ENCODE measurements around the gene SH3RF1.

The SH3RF1 gene

DNA sequence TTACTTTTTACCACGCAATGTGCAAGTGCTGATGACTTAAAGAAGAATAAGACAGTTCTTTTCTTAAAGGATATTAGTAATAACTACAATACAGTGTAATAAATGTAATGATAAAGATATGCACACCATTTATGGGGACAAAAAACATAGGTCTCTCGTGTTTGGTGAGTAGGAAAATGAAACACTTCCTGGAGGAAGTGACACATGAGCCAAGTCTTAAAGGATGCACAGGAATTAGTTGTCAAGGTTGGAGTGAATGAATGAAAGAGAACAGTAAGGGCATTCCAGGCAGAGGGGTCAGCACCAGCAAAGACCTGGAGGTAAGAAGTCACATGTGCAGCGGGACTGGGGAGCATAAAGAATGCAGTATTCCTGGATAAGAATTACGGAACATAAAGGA lies 112.7 kb downstream of the SH3RF1 start:
- no peak for DNase-seq

DNA sequence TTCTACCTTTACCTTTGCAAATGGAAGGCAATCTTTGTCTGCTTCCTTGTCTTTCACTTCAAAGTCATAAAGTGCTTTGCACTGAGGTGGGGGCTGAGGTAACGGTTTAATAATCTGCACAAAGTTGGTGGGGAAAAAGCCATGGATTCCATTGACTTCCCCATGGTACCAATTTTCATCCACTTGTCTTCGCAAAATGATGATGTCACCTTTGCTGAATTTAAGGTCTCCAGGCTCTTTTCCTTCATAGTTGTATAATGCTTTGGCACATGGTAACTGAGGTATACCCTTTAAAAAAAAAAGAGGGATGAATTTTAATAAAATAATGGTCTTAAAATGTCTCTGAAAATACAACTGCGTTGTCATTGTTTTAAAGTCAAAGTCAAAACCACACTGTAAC lies 114.4 kb downstream of the SH3RF1 start:
- no peak for DNase-seq

DNA sequence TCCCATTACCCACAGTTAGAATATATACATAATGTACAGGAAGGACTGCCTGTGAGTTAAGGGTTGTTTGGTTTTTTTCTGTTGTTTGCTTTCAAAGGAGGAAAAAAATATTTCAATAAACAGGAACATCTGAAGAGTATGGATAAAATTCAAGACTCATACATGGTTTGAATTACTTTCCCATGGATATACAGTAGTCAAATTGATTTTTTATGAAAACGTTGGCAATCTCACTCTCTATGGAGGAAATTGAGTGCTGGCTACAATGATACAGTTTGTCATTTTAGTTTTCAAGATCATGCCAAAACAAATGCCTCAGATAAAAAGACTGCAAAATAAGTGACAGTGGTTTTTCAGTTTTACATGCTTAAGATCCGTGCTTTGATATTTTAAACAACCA lies 116.6 kb downstream of the SH3RF1 start:
- DNase-seq = no peak

DNA sequence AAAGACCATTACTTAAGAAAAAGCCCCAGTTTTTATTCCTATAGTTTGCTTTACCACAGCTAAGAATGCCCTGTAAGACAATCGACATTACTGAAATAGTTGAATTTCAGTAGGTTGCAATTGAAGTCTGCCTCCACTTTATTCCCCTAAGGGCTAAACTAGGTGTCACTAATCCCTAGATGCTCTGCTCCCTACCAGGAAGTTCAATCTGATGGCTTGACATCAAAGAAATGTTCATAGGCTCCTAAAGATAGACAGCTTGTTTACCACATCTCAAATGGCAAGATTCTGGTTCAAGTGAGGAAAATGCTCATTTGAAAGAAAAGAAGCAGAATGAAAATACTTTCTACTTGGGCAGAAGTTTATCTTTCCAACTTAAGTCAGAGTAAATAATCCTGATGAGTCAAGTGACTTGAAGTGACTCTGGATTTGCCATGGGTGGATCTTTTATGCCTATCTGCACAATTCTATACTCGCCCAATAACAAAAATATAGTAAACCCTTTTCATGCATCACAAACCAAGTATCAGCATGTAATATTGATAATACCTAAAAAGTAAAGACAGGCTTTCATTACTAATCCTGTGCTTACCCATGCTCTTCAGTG lies 117.2 kb downstream of the SH3RF1 start:
- DNase-seq = no peak

DNA sequence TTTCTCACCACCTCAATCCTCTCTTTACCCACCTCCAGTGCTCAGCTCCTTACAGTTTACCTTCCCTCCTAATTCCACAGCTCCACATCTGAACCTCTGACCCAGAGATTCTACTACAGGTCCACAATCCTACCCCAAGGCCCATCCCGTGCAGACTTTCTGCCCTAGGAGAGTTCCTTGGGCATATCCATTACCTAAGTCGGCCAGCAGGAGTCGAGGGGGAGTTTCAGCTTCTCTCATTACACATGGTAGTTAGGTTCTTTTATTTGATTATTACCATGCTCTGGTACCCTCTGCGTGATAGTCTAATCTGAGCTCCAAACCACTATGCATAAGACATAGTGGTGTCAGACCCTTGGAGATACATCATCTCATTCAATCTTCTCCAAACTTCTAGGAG lies 117.9 kb downstream of the SH3RF1 start:
- DNase-seq = no peak

DNA sequence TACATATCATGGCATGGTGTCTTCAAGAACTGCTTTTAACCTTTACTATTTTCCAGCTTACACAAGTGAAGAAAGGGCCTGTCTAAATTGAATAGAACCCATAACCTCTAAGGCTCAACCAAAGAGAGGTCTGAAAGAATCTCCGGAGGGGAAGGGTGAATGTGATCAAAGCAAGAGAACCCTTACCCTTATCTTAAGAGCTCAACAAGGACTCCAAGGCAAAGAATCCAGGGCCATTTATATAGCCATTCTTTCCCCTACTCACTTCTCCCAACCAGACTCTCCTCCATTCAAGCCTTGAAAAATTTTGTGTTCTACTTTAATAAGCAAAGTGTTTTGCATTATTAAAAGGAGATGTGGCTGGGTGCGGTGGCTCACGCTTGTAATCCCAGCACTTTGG lies 118.7 kb downstream of the SH3RF1 start:
- no peak for DNase-seq

DNA sequence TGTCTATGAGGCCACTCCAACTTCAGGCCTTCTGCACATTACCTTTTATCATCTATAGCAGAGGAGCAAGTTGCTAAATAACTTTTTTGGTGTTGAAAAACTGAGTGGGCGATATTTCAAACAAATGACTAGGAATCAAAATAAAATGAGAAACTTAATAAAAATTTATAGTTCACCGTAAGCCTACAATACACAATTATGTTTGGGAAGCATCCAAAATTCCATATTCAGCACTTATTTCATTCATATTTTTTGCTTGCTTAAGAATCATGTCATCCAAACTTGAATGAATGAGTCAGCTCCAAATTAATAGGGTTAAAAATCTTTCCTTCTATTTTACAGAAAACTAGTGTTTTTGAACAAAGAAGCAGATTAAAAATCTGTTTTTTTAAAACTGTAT lies 119.1 kb downstream of the SH3RF1 start:
- no peak for DNase-seq

DNA sequence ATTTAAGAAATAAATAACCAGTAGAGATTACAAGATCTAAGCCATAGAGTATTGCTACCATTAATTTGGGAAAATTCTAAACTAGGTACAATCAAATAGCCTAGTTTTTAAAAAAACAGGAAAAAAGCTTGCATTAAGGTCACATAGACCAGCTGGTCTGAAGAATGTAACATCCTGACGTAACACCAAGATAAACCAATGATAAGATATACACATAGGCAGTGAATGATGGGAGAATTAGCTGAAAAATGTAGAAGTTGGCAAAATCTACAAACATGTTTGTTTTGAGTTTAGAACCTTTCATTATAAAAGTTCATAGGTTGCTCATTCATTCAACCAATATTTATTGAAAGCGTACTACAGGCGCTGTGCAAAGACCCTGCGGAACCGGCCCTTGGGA lies 120.0 kb downstream of the SH3RF1 start:
- no peak for DNase-seq

DNA sequence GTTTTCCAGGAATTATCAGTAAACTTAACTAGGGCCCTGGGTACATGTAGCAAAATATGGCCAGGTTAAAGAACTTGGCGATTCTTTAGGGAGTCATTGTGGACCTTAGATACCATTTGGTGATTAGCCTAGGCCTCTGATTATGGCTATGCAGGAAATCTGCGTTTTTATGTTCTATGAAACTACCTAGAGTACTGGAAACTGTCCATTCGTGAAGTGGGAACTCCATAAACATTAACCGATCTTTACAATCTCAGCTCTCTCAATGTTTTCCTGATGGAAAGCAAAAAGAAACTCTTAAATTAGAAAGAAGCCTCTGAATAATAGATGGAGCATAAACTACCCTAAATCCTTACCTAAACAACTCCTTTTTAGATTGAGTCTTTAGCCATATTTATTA lies 121.9 kb downstream of the SH3RF1 start:
- no peak for DNase-seq

DNA sequence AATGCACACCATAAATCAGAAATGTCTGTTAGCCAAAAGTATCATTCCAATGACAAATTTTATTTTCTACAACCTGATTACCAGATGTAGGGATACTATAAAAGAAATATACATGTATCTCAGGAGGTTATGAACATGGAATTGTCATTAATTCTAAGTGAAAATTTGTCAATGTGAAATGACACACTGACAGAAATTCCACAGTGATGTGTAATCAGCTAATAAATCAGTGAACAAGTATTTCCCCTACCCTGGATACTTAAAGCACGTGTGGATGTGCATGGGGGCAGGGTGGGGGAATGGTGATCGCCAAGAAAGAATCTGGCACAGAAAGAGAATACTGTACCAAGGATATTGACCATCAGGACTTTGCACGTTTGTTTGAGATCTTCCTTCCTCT lies 123.6 kb downstream of the SH3RF1 start:
- DNase-seq = no peak

DNA sequence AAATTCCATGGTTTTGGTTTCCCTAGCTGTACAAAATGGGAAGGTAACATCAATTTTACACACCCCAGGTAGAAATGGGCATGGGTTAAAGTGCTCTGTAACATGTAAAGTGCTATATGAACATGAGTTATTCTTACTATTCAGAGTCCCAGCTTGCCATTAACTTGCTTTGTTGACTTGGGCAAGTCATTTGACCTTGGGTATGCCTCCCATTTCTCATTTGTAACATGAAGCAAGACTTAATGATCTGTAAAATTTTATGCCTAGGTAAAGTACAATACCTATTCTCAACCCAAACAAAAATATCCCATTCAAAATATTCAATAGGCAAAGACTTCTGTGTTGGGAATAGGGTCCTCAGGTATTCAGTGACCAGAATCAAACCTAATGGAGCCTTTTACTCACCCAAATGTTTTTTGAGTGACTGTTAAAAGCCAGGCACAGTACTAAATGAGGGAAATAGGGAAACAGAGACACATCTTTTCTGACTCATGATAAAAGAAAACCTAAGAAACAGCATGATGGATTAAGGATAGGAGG lies 126.6 kb downstream of the SH3RF1 start:
- DNase-seq = no peak

DNA sequence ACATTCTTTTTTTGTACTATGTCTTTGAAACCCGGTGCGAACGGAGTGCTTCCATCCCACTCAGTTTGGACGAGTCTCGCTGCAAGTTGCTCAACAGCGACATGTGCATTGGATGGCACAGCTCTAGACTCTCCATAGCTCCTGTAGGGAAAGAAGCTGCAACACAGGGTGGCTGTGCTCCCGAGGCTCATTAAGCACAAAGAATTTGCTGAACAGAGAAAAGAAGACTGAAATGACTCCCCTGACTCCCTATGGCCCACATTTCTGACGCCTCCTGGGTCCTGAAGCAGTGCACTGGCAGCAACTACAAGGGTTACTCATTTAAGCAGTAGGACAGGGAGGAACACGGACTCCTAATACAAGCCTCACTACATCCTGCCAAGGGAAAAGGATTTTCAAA lies 127.4 kb downstream of the SH3RF1 start:
- DNase-seq = no peak

DNA sequence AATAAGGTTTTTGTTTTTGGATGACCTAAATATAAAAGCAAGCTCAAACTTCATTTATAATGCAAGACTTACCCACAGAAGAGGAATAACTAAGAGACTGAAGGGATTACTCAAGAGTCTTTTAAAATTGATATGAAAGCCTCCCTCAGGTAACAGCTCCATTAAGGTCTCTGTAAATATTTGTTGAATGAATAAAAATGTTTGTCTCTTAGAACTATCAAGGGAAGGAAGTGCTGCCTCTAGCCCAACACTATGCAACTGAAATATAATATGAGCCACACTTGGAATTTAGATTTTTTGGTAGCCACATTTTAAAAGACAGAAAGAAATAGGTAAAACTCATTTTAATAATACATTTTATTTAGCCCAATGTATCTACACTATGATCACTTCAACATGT lies 127.8 kb downstream of the SH3RF1 start:
- no peak for DNase-seq

DNA sequence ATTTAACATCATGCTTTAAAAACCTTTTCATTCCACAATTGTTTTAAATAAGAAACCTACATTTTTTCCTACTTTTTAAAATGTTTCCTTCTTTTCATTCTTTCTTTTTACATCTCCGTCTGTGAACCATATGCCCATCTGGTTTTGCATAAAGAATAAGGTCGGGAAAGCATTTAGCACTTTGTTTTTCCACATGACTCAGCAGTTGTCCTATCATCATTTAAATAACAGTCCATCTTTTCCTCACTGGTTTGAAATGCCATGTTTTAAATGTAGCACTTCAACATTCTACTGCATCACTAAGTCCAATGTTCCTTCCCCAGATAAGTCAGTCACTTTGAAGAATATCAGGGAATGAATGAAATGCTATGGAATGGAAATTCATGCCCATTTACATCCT lies 128.4 kb downstream of the SH3RF1 start:
- DNase-seq = no peak

DNA sequence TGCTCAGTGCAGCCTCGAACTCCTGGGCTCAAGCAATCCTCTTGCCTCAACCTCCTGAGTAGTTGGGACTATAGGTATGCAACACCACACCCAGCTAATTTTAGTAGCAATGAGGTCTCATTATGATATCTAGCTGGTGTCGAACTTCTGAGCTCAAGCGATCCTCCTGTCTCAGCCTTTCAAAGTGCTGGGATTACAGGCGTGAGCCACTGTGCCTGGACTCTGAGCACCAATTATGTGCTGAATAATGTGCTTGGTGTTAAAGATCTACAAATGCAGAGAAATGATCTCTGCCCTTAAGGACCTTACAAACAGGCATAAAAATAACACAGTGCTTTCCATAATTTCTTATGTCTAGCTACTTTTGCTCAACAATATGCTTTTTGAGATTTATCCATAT lies 131.7 kb downstream of the SH3RF1 start:
- no peak for DNase-seq

DNA sequence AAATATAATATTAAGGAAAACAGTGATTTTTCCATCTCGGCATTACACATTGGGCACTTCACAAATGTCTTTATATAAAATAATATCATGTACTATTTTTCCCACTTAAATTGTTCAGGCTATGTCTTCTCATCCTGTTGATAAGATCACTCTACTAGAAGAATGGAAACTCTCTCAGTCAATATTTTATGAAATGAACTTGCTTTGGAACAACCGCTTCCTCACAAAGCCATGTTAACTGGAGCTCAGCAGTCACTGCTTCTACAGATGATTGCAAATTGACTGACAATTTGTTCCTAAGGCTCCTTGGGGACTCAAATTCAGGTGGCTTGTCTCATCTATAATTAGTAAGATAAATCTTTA lies 133.2 kb downstream of the SH3RF1 start:
- no peak for DNase-seq

DNA sequence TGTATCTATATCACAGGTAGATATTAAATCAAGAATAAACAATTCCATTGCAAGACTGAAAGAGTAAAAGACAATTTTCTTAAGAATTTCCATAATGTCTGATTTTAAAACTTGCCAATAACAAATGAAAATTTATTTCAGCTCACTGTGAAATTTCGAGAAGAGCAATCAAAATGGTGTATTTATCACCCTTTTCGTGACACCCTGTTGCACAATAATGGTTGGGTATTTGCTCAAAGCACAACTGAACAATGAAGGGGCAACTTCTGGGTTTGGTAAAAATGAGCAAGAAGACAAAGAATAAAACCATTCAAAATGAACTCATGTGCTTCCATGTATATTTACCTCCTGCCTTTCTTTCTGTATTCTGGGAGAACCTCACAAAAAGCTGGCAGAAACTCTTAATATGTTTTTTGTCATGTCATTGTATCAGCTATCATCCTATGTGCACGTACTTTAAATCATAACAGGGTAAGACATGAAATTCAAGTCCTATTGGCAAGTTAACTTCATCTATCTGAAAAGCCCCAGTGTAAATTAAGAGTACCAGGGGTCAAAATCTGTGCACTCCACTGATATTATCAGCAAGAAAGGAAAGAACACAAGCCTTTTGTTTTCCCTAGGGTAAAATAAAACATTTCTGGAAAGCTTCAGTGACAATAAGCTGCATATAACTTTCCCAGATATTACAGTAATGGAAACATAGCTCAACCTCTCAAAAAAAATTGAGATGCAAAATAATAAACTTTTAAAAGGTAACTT lies 133.8 kb downstream of the SH3RF1 start:
- no peak for DNase-seq

DNA sequence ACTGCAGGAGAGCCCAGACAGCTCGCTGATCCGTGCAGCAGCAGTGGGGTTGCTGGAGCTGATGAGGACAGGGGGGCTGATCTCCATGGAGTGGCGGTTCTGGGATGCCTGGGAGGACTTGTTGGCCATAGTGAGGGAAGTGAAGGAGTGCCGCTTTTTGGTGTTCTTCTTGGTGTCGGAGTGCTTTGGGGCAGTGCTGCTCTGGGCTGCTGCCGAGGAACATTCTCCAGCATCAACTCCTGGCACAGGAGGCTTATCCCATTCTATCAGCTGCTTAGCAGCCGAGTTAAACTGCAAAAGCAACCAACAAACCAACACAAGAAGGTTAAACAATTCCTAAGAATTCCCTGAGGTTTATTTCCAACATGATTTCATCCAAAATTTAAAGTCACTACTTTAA lies 134.4 kb downstream of the SH3RF1 start:
- DNase-seq = no peak

DNA sequence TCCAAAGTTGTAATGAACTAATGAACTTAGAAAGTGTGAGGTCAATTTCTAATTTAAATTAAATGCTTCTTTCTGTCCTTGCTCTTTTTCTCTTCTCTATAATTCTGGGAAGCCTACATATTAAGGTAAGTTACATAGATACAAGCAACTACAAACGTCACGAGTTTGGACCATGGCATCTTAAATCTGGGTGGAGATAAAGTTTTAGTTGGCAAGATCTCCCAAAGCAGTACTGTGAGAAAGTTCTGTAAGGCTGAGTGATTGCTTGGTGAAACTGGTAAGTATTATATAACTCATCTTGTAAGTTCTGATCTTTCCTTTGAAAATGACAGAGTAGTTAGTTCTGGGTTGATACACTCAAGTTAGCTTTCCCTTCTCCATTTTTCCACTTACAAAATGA lies 135.0 kb downstream of the SH3RF1 start:
- DNase-seq = no peak

DNA sequence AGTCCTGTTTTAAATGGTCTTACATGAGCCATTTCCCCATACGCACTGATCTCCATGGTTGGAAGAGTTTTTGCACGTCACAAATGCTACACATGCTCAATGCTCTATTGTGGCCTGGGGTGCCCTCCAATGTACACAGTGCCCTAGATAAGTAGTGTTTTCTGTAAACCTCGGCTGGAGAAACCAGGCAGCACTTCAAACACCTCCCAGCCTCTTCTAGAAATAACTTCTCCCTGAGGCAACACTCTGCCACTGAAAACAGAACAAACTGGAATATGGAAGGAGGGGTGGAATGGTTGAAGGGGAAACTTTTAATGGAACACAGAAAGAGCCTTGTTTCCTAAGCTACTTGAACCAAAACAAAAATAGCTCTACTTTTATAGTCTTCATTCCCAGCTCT lies 136.8 kb downstream of the SH3RF1 start:
- no peak for DNase-seq

DNA sequence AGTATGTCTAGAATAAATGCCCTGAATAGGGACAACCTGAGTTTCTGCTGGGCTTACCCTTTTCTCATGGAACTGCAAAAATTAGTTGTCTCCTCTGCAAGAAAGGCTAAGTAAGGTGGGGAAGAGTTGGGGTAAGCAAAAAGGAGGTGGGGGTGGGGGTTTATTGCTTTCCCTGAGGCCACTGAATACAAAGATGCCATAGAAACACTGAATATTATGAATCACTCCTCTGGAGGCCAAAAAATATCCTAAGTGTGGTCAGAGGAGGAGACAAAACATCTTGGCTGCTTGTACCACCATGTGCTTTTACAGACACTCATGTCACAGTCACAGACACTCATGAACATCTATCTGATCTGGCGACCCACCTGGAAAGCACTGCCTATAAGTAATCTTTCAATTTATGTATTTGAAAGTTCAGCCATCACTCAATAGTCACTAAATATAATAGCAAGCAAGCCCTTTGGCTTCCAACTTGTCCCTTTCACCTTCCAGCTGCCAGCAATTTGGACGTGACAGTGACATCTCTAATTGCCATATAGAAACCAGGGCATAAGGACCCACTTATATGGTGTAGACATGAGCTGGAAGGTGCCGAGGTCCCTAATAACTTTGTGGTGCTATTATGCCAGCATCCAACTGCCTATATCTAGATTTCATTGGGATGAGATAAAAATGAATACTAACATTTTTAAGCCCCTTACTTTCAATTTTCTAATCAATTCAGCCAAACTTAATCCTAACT lies 138.0 kb downstream of the SH3RF1 start:
- no peak for DNase-seq

DNA sequence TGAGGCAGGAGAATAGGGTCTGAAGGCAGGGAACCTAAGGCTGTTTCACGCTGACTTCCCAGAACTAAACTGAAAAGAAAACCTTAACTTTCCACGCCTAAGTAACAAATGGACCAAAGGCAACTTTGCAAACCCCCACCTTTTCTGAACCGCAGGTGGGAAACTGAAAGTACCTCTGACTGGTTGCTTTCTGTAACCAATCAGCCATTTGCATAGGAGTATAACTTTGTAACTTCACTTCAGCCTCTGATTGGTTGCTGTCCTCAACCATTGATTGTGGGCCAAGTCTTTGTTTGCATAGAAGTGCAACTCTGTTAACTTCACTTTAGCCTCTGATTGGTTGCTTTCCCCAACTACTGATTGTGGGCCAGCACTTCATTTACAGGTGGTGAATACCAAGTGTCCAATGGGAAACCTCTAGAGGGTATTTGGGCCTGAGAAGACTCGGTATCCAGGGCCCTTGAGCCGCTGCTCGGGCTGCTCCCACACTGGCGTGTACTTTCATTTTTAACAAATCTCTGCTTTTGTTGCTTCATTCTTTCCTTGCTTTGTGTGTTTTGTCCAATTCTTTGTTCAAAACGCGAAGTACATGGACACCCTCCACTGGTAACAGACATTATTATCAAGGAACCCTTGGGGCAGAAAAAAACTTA lies 139.1 kb downstream of the SH3RF1 start:
- no peak for DNase-seq

DNA sequence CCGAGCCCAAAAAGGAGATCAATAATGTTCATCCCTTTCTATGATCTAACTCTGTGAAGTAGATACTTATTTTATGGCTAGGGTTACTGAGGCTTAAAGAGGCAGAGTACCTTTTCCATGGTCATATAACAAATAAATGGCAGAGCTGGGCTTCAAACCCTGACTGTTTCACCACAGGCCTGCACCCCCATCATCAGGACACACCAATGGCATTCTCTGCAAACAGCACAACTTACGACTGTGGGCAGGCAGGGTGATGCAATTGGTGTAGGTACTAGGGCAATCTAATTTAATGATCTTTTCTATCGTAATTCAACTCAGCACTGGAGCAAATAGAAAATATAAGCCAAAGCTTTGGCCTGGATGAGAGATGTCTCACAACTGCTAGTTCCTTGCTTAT lies 141.9 kb downstream of the SH3RF1 start:
- no peak for DNase-seq

DNA sequence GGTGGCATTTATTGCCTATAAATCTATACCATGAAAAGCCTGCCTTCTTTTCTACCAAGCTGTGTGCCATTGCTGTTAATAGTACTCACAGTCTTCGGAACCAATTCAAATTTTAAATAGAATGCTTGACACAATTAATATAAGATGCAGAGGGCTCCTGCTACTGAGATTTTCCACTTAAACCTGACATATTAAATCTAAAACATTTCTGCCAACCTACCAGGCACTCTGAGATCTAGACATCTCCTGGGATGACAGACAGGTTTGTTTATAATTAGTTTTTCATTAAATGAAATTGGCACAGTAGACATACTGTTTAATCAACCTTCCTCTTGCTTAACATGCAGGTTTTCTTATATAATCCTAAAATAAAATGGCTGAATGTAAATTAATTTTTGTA lies 143.4 kb downstream of the SH3RF1 start:
- DNase-seq = no peak

All from stimulated activated CD4-positive, alpha-beta T cell treated with anti-CD3 and anti-CD28 coated beads, Interleukin-4, amount 100 ng/mL, for 1 hour (primary cell).